Stimulated activated CD4-positive, alpha-beta T cell treated with anti-CD3 and anti-CD28 coated beads, TNF-alpha, amount 100 ng/mL, for 24 hours (primary cell): Measurements from ENCODE around the gene PTPRM.
A peak's percentile ranks its signal among the peaks of the same experiment; 100 is the strongest.

Experiments used
- DNase-seq, 3 experiments: peaks; one replicate each; pipeline ENCODE4 v3.0.0-alpha.2; 2020; ENCODE audit warnings: low read depth in 3 of 3

Gene PTPRM

GRCh38 chr18:8004792-8005191 is 437.7 kb downstream of the PTPRM start:
- DNase-seq = no peak

DNA sequence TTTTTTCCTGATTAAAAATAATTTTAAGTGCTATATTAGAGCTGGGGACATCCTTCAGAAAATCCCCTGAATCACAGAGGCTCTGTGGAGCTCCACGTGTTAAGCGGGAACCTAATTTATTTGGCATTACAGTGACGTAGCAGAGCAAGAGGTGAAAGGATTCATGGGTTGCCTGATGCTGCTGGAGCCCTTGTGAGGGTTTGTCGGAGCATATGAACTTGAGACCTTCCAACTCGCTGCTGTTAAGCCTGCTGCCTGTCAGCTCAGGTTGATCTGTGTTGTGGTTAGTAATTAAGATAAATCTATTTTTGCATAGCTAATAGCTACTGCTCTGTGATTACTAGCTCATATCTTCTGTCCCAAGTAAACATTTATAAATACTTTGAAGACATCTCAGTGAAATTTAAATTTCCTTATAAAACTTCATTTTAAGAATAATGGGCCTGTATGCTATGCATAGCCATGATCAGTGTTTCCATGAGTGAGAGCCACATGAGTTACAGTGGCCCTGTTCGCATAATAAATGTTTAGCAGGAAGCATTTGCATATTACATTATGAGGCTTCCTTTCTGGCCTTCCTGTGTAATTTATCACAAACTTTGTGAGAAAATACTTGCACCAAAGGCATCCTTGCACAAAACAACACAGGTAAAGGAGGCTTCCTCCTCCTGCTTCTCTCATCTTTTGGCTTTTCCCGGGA is 438.9 kb downstream of the PTPRM start:
- no peak for DNase-seq

DNA sequence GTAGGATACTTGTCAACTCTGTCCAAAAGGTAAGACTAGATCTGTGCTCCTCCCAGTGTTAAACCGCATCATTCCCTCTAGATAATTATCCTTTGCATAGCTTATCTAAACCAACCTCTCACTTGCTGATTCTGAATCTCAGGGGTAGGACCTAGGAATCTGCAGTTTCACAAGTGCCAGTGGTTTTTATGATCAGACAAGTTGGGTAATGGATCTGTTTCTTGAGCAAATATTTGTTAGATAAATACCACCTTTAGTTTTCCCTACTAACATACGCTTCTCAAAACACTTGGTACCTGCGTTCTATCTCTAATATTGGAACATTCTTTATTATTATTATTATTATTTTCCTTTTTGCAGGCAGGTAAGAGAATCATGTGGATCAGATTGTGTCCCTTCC is 439.9 kb downstream of the PTPRM start:
- DNase-seq = no peak

DNA sequence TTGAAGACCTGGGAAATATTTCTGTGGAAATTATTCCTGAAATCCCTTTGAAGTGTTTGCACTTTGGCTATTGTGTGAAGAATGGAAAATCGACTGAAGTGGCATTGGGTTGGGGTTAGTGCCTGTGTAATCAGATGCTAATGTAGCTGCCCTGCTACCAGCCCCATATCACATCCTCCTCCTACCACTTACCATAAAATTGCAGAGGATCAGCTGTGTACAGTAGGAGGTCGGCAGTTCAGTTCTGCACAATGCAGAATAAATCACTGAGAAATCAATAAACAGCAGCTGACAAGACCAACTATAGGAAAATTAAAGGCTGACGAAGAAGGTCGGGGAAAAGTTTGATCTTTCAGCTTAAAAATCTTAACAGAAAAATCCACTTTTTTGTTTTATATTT is 440.9 kb downstream of the PTPRM start:
- no peak for DNase-seq

GRCh38 chr18:8011361-8011760 is 444.2 kb downstream of the PTPRM start:
- no peak for DNase-seq

GRCh38 chr18:8011906-8012305 is 444.8 kb downstream of the PTPRM start:
- no peak for DNase-seq

DNA sequence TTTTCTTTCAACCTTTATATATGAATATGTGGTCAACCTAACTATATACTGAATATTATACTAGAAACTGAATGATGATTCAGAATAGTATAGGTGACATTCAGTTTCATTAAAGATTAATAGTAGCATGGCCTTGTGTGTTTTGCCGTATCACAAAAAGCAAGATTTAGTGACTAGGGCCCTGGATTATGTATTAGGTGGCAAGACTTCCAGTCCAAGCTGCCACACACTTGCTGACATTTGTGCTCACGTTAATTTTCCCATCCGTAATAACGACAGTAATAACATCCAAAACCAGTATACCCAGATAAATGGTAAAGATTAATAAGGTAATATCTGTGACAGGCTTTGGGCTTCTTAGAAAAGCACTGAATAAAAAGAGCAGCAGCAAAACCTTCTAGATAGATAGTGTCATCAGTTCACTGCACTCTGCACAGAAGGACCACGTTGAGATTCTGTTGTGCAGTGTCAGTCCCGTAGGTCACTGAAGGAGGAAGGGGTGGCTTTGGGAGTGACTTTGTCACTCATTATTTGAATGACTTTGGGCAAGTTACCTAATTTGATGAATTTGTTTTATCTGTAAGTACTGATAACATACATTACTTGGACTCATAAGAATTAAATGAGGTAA is 451.7 kb downstream of the PTPRM start:
- no peak for DNase-seq

DNA sequence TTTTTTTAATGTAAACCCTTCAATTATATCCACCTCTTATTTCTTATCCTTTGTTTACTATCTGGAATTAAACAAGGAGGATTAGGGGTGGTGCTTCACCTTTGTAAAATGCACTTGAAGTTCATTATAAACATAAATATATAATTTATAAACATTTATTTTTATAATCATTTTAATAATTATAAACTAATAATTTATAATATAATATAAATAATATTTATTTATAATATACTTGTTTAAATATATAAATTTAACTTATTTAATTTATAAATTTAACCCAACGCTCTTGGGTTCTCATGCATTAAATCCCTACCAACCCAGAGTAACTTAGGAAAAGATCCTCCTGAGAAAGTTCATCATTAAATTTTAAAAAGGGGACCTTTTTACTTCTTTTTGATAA is 452.5 kb downstream of the PTPRM start:
- no peak for DNase-seq

DNA sequence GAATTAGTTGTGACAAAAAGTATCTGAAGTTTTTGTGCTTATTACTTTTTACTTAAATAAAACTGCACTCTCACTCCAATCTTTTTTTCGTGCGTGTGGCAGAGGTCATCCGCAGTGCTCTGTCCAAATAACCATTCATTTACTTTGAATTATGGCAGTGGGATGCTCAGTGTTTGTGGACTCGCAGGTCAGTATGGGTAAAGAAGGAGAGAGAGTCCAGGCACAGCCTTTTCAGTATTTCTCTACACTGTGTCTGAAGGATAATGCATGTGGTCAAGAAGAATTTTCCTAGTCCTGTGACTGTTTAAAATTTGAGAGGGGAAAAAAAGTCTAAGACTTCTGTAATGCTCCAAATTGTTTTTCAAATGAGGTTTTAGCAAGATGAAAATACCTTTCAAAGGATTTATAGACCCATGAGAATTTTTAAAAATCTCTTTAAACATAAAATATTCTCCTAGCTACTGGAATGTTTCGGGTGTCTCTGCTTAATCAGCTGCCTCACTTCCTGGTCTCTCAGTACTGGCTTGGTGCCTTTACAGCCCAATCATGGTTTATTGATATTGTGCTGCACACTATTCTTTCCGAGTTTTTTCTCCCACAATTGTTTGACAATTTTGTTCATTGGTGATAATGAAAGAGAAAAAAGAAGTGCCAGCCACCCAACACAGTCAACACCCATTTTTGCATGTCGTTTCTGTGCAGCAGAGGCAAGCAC is 453.2 kb downstream of the PTPRM start:
- DNase-seq = no peak

- DNase-seq = no peak
These were observed 461.9 kb downstream of the PTPRM start for GRCh38 chr18:8029061-8029460.

- DNase-seq = no peak
These were observed 462.6 kb downstream of the PTPRM start for GRCh38 chr18:8029731-8030130.

DNA sequence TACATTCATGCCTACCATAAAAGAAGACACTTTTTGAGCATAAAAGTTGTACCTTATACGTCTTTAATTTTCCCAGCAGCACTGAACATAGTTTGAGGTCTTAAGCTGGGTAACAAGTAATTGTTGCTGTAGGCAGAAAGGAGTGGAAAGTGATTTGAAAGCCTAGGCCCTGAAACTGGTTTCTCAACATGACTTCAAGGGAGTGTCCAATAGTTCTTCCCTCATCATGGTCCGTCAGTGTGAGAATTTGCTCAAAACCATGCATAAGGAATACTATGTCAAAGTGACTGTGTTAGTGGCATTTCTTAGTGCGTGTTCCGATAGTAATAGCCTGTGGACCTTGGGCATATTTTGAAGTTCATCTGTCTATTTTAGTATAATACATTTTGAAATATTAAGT is 463.1 kb downstream of the PTPRM start:
- DNase-seq = no peak

GRCh38 chr18:8031496-8031895 is 464.4 kb downstream of the PTPRM start:
- no peak for DNase-seq

DNA sequence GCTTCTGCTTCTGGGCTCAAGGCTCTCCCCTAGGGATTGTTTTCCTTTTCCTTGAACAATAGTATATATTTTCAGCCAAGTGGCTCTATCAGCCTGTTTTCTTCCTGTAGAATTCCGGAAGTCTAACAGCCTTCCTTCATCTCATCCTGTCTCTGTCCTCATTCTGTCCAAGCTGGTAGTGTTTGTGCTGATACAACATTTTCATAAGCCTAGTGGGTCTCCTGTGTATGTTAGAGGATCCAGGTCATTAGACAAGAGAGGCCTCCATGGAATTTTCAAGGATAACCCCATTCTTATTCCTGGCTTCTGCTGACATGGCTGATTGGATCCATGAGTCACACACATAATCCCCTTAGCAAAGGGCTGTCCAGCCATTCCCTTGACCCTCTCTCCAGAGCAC is 467.6 kb downstream of the PTPRM start:
- DNase-seq = no peak

DNA sequence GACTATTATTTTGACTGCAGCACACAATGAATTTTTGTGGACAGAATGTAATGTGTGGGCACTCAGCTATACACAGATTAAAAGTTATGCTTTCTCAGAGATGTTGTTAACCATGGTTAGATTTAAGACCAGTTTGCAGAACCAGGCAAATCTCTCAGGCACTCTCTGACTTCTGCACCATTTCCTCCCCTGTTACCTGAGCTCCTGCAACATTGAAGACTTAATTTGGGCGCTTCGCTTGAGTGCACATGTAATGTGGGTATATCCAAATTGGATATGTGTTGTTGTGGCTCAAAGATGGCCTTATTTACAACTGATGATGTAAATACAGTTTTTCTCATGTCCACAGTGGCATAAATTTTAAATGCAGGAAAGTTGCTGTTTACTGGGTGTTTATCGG is 469.4 kb downstream of the PTPRM start:
- no peak for DNase-seq

- no peak for DNase-seq
These were observed 470.2 kb downstream of the PTPRM start for GRCh38 chr18:8037296-8037695.

DNA sequence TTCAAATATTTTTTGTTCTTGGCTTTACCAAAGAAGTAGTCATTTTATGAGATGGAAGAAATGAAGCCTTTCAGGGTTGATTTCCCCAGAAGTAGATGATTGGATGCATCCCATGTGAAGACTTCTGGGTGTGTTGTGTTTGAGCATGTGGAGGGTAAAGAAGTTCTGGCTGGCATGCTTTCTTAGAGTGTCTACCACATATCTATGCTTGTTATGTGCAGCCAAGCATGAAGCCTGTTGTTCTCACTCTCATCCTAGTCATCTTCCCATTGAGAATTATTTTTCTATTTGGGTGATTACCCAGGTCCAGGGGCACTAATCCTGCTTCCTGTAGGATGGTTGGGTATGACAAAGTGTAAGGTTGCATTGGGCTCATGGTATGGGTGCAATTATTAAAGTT is 472.9 kb downstream of the PTPRM start:
- no peak for DNase-seq

GRCh38 chr18:8041526-8042111 is 474.5 kb downstream of the PTPRM start:
- DNase-seq = no peak

DNA sequence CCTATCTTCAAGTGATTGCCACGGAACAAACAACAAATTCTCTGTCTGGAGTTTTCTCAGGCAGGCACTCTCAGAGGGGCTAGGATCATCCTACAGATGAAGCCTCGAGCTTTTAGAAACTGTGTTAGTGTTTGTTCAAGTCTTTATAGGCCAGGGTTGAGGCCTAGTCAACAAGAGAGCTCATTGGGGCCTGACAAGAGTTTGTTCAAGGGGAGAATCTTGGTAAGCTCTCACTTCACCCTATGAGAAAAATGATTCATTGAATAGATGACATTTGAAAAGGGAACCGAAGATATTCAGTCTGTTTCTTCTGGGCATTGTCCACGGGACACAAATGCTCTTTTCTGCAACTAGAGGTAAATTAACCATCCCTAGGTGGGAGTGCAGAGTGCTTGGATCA is 476.9 kb downstream of the PTPRM start:
- DNase-seq = no peak

DNA sequence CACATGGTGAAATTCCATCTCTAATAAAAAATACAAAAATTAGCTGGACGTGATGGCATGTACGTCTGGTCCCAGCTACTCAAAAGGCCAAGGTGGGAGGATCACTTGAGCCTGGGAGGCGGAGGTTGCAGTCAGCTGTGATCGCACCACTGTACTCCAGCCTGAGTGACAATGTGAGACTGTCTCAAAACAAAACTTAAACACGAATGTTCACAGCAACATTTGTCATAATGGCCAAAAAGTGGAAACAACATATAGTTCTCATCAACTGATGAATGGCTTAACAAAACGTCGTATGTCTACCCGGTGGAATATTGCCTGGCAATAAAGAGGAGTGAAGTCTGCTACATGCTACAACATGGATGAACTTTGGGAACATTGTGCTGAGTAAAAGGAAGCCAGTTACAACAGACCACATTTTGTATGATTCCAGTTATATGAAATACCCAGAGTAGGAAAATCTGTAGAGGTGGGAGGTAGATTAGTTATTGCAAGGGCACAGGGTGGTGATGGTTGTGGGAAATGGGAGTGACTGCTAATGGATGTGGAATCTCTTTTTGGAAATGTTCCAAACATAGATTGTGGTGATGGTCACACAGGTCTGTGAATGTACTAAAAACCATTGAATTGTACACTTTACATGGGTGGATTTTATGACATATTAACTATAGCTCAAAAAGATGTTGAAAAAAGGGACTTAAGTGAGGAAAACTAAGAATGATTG is 478.2 kb downstream of the PTPRM start:
- DNase-seq = no peak

- peak in 2 of 3 experiments; percentile 21 to 45 for DNase-seq
These were observed 478.8 kb downstream of the PTPRM start for GRCh38 chr18:8045884-8046281.

GRCh38 chr18:8046441-8046840 is 479.3 kb downstream of the PTPRM start:
- no peak for DNase-seq
